CD4-positive, alpha-beta T cell treated with Interleukin-6 for 4 hours (primary cell): Measurements from ENCODE around the gene SVEP1.

ENCODE experiments used
- DNase-seq: peaks from one replicate; pipeline ENCODE4 v3.0.0-alpha.2; 2020; ENCODE audit warnings: mixed read lengths

Gene SVEP1

GRCh38 chr9:110520120-110520701, 59.3 kb downstream of the SVEP1 start:
- DNase-seq, result no peak

GRCh38 chr9:110517483-110517882, 62.1 kb downstream of the SVEP1 start:
- DNase-seq, result no peak

GRCh38 chr9:110514897-110515296, 64.6 kb downstream of the SVEP1 start:
- DNase-seq, result no peak

- no peak for DNase-seq
These were observed 66.7 kb downstream of the SVEP1 start for GRCh38 chr9:110512817-110513216.

- DNase-seq, result no peak
These were observed 69.7 kb downstream of the SVEP1 start for GRCh38 chr9:110509792-110510191.

- no peak for DNase-seq
These were observed 76.7 kb downstream of the SVEP1 start for GRCh38 chr9:110502842-110503241.

- DNase-seq, result no peak
These were observed 79.9 kb downstream of the SVEP1 start for GRCh38 chr9:110499608-110500007.

GRCh38 chr9:110487196-110487595, 92.3 kb downstream of the SVEP1 start:
- DNase-seq, result no peak

GRCh38 chr9:110486218-110486617, 93.3 kb downstream of the SVEP1 start:
- DNase-seq, result no peak

GRCh38 chr9:110479481-110479880, 100.1 kb downstream of the SVEP1 start:
- no peak for DNase-seq

GRCh38 chr9:110476251-110476650, 103.3 kb downstream of the SVEP1 start:
- DNase-seq, result no peak

- no peak for DNase-seq
These were observed 107.4 kb downstream of the SVEP1 start for GRCh38 chr9:110472111-110472510.

GRCh38 chr9:110468950-110469349, 110.6 kb downstream of the SVEP1 start:
- no peak for DNase-seq

GRCh38 chr9:110465190-110465589, 114.4 kb downstream of the SVEP1 start:
- DNase-seq, result no peak

- no peak for DNase-seq
These were observed 115.2 kb downstream of the SVEP1 start for GRCh38 chr9:110464321-110464720.

- DNase-seq, result no peak
These were observed 116.0 kb downstream of the SVEP1 start for GRCh38 chr9:110463499-110463898.

GRCh38 chr9:110457245-110457644, 122.3 kb downstream of the SVEP1 start:
- DNase-seq, result no peak

GRCh38 chr9:110456681-110457080, 122.9 kb downstream of the SVEP1 start:
- DNase-seq, result no peak

- no peak for DNase-seq
These were observed 123.7 kb downstream of the SVEP1 start for GRCh38 chr9:110455860-110456259.

GRCh38 chr9:110452227-110452801, 127.2 kb downstream of the SVEP1 start:
- no peak for DNase-seq

GRCh38 chr9:110451726-110452125, 127.8 kb downstream of the SVEP1 start:
- no peak for DNase-seq

- DNase-seq, result no peak
These were observed 132.1 kb downstream of the SVEP1 start for GRCh38 chr9:110447476-110447875.

GRCh38 chr9:110446171-110446570, 133.4 kb downstream of the SVEP1 start:
- DNase-seq, result no peak

GRCh38 chr9:110444911-110445310, 134.6 kb downstream of the SVEP1 start:
- DNase-seq, result no peak

GRCh38 chr9:110443866-110444220, 135.7 kb downstream of the SVEP1 start:
- no peak for DNase-seq
